Esophagus squamous epithelium (tissue), 5 donors: ENCODE results near the gene S100A10. TPM values are rescaled to one million over a fixed set of nuclear protein-coding genes. Genes with fewer than 3 reads are reported as not detected.

Experiments used
- DNase-seq: peaks from one replicate; lab custom pipeline; 2025; lab: John Stamatoyannopoulos, UW
- H3K27ac ChIP-seq, 4 donors: fragments of 200-600 bp; sonication (generic); one replicate each; pipeline ENCODE4 v1.5.1; 2016 to 2019; ENCODE audit warnings: mild to moderate bottlenecking in 1 of 4
- H3K27me3 ChIP-seq, 4 donors: fragments of 200-600 bp; sonication (generic); 1 replicate in 3 of 4; 2 replicates in 1 of 4; pipeline versions ENCODE4 v1.5.1 to v1.6.0; 2017 to 2021; ENCODE audit warnings: antibody characterized with exemption in 1 of 4
- H3K36me3 ChIP-seq, 3 donors: fragments of 200-600 bp; sonication (generic); one replicate each; pipeline ENCODE4 v1.5.1; 2016 to 2019
- H3K4me1 ChIP-seq, 3 donors: fragments of 200-600 bp; sonication (generic); one replicate each; pipeline ENCODE4 v1.5.1; 2017 to 2019
- H3K4me3 ChIP-seq, 4 donors: fragments of 200-600 bp; sonication (generic); 1 replicate in 3 of 4; 2 replicates in 1 of 4; pipeline ENCODE4 v1.5.1; 2016 to 2019; ENCODE audit warnings: mild to moderate bottlenecking in 2 of 4, moderate library complexity in 1 of 4
- H3K9me3 ChIP-seq, 3 donors: fragments of 200-600 bp; sonication (generic); one replicate each; pipeline ENCODE4 v1.5.1; 2016 to 2019
- POLR2A ChIP-seq, 4 donors: fragments of 450-650 bp; IDR thresholded peaks; one replicate each; pipeline ENCODE4 v1.6.1; 2017; ENCODE audit warnings: antibody characterized with exemption in 4 of 4, mild to moderate bottlenecking in 4 of 4, moderate library complexity in 3 of 4
- WGBS, 2 donors: methylation state at CpG; one replicate each; pipeline ENCODE4 v1.1.5; 2018; 5-methylcytosine and 5-hydroxymethylcytosine counted together
- intact Hi-C: fragments of 100-400 bp; cut with DNase I; formaldehyde crosslinking; loops from one replicate; pipeline ENCODE4 v1.15.0; 2022
- total RNA-seq, 4 donors: library from RNA; depleted of rRNA; stranded (reverse); fragments of >200 nt; gene quantifications; one replicate each; pipeline ENCODE4 v1.1.0, GENCODE V29; 2016
- TF ChIP-seq, protein P1 (sequence below), 6 experiments: fragments of 450-650 bp in 4 of 6; fragments of 200-600 bp in 2 of 6; sonication (generic) in 2 of 6; IDR thresholded peaks; one replicate each; pipeline ENCODE4 v1.5.1; 2016 to 2019; ENCODE audit warnings: antibody characterized with exemption in 6 of 6, mild to moderate bottlenecking in 4 of 6, moderate library complexity in 4 of 6
- donor health status: DM: yes; HTN: yes; CAD: no.

The S100A10 gene
- total RNA-seq, 4 donors from 2014 or later = 301 to 611 (median 447) TPM

DNA sequence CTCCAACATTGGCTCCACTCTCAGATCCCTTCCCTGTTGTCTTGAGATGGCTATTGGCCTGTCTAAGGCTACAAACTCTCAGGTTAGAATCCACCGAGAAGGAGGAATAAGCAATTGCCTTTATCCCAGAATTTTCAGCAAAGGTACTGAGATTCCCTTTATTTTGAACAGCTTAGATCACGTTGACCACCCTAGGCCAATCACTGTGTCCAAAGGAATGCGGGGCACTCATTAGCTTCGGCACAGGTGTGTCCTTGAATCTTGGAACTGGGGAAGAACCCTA, 36.2 kb upstream of the S100A10 start:
- 89 to 94% methylated on average over 3 to 4 of the region's 4 CpGs for WGBS, 2 donors
- no peak overlapping the region for H3K4me3 ChIP-seq
- TF ChIP-seq POLR2A (IDR thresholded peaks at IDR 0.05) = no peak
- TF ChIP-seq, protein P1, sequence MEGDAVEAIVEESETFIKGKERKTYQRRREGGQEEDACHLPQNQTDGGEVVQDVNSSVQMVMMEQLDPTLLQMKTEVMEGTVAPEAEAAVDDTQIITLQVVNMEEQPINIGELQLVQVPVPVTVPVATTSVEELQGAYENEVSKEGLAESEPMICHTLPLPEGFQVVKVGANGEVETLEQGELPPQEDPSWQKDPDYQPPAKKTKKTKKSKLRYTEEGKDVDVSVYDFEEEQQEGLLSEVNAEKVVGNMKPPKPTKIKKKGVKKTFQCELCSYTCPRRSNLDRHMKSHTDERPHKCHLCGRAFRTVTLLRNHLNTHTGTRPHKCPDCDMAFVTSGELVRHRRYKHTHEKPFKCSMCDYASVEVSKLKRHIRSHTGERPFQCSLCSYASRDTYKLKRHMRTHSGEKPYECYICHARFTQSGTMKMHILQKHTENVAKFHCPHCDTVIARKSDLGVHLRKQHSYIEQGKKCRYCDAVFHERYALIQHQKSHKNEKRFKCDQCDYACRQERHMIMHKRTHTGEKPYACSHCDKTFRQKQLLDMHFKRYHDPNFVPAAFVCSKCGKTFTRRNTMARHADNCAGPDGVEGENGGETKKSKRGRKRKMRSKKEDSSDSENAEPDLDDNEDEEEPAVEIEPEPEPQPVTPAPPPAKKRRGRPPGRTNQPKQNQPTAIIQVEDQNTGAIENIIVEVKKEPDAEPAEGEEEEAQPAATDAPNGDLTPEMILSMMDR (IDR thresholded peaks at IDR 0.05) = no peak
- peaks cover 22 to 45% (median 23%) of the 10 kb centered on the region in 3 donors for H3K36me3 ChIP-seq
- no peak for DNase-seq
- peaks cover 12 to 53% (median 18%) of the 10 kb centered on the region in 3 donors for H3K4me1 ChIP-seq
- no peaks in the 10 kb centered on the region for H3K27me3 ChIP-seq
- intact Hi-C loops = no loop called here
- peak overlapping the region in 3 of 4 donors; percentile 4 to 69 (median 31) for H3K27ac ChIP-seq
- no peaks in the 10 kb centered on the region for H3K9me3 ChIP-seq

DNA sequence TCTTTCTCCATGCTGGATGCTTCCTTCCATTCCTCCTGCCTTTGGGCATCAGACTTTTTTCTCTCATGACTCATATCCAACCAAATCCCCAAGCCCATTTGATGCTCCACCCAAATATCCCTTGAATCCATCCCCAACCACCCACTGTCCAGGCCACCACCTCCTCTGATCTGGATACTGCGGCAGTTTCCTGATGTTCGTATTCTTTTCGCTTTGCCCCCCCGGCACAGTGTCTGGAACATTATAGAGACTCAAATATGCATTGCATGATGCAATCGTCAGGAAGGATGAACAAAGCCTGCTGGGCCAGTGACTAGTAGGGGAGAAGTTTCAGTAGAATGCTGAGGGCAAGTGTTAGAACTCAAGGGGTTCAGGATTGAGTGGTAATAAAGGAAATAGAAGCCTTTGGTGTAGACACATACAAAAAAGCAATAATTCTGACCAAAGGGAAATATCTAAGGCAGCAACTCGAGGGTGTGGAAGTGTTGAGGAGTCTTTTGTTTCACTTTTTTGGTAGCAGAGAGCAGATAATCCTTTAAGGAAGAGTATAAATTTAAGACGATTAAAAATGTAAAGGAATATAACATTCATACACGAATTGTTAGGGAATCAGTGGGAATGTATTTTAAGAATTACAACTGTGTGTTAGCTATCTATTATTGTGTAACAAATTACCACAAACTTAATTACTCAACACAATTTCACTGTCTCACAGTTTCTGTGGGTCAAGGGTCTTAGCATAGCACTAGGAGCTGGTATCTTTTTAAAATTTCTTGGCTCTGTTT, 35.7 kb upstream of the S100A10 start:
- Histone ChIP-seq H3K4me1 (peaks cover 16 to 53% (median 21%) of the 10 kb centered on the region in 3 donors), H3K27me3 (no peaks in the 10 kb centered on the region), H3K36me3 (peaks cover 22 to 45% (median 23%) of the 10 kb centered on the region in 3 donors), H3K9me3 (no peaks in the 10 kb centered on the region), H3K27ac (peak overlapping the region; percentile 5 to 69 (median 39)), H3K4me3 (no peak overlapping the region)
- TF ChIP-seq POLR2A (IDR thresholded peaks at IDR 0.05) = no peak
- TF ChIP-seq, protein P1 (IDR thresholded peaks at IDR 0.05) = no peak
- DNase-seq = no peak
- intact Hi-C loops = no loop called here
- 48 to 49% methylated on average over 6 to 8 of the region's 8 CpGs for WGBS, 2 donors

DNA sequence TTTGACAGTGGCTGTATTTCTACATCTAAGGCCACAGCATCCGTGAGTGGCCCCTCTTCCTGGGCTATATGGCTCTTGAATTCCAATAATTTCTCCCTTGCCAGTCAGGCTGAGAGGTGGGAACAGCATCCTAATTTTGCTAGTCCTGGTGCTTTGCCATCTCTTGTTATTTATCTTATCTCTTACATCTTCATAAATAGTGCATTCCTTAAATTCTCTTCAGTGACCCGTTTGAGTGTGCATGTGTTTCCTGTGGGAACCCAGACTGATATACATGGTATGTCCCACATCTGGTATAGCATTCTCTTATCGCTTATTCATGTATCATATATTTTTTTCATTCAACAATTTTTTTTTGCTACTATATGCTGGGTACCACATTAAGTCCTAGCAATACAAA, 33.2 kb upstream of the S100A10 start:
- Histone ChIP-seq H3K4me1 (peaks cover 9 to 52% (median 16%) of the 10 kb centered on the region in 3 donors), H3K4me3 (no peak overlapping the region), H3K9me3 (no peaks in the 10 kb centered on the region), H3K36me3 (peaks cover 2 to 21% (median 5%) of the 10 kb centered on the region in 3 donors), H3K27me3 (no peaks in the 10 kb centered on the region), H3K27ac (no peak overlapping the region)
- 57 to 61% methylated on average over 3 of the region's 3 CpGs for WGBS, 2 donors
- no peak for DNase-seq
- intact Hi-C loops = no loop called here
- TF ChIP-seq, protein P1 (IDR thresholded peaks at IDR 0.05) = no peak
- TF ChIP-seq POLR2A (IDR thresholded peaks at IDR 0.05) = no peak

DNA sequence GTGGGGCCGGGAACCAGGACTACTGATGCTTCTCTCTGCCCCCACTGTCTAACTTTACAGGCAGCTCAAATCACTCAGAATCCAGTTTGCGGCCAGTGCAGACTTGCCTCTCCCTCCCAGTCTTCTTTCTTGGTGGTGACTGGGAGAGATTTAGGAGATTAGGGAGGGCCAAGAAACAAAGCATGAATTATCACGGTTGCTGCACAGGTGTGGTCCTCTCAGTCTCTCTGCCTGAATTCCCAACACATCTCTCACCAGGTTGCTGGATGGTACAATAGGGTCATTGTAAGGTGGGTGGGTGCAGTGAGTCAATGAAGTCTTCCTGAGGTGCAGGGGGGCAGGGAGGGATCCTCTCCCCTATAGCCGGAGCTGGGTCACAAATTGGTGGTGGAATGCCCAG, 30.6 kb upstream of the S100A10 start:
- Histone ChIP-seq H3K27me3 (no peaks in the 10 kb centered on the region), H3K9me3 (no peaks in the 10 kb centered on the region), H3K27ac (peak overlapping the region; percentile 73 to 90 (median 76)), H3K4me1 (peaks cover 9 to 43% (median 12%) of the 10 kb centered on the region in 3 donors), H3K4me3 (peak overlapping the region in 1 of 4 donors; percentile 3), H3K36me3 (no peaks in the 10 kb centered on the region)
- 43 to 46% methylated on average over 3 to 4 of the region's 4 CpGs for WGBS, 2 donors
- no peak for DNase-seq
- TF ChIP-seq, protein P1 (IDR thresholded peaks at IDR 0.05) = no peak
- no peak for TF ChIP-seq POLR2A (IDR thresholded peaks at IDR 0.05)
- intact Hi-C loops = no loop called here

DNA sequence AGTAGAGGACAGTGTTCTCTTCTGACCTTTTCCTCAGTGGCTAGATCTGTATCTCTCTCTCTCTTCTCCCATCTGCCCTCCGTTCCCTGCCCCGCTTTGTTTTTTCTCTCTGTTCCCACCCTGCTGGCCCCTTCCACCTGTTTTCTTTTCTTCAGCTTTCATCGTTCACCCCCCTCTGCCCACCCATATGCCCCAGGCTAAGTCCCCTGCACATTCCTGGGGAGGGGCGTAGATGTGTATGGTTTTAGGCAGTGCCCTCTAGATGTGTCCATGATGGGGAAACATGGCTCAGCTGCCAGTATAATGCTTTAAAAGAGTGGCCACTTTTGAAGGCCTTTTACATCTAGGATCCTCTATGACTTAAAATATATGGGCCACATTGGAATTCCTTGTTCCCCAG, 29.6 kb upstream of the S100A10 start:
- no peak for TF ChIP-seq POLR2A (IDR thresholded peaks at IDR 0.05)
- TF ChIP-seq, protein P1 (IDR thresholded peaks at IDR 0.05) = no peak
- Histone ChIP-seq H3K4me3 (no peak overlapping the region), H3K27ac (peak overlapping the region; percentile 70 to 90 (median 76)), H3K36me3 (no peaks in the 10 kb centered on the region), H3K9me3 (no peaks in the 10 kb centered on the region), H3K4me1 (peaks cover 9 to 38% (median 12%) of the 10 kb centered on the region in 3 donors), H3K27me3 (no peaks in the 10 kb centered on the region)
- intact Hi-C loops = no loop called here
- WGBS, 2 donors = 74 to 85% methylated on average over 4 of the region's 4 CpGs
- DNase-seq = no peak
